ENCODE results near the gene GGT6. TPM values are rescaled to one million over a fixed set of nuclear protein-coding genes. Genes with fewer than 3 reads are reported as not detected.

GGT6 gene
- total RNA-seq, 1 experiment from 2014 or later = not detected

DNA sequence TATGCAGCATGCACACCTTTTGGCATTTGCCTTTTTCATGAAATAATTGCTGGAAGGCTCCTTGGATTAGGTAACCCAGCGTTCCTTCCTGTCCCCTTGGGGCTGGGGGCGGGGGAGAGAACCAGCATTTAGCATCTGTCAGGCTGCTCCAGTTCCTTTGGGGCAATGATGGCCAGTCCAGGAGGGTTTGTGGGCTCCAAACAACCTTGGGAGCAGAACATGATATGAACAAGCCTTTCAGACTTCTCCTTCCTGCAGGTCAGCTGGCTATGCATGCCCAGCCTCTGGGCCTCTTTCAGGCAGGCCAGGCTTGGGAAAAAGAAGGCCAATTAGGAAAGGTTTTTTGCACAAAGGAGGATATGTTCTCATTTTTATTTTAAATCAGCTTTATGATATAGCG lies 22.8 kb upstream of the GGT6 start:
- ChIA-PET CTCF (interaction anchor here (1.7 to 2.1 kb wide), 2 partner anchors 16 to 27 kb away, joined by 11 to 14 read pairs; no protein-coding TSS in a partner anchor), POLR2A (interaction anchor here (2.0 kb wide), 1 partner anchor 27 kb away, joined by 19 read pairs; no protein-coding TSS in a partner anchor)
- H3K36me3 Mint-ChIP-seq (ENCODE audit: insufficient read depth, unreplicated experiment) = peaks cover 13% of the 10 kb centered on the region
- no peak for DNase-seq
- intact Hi-C loops (cut with micrococcal nuclease; ENCODE audit: unreplicated experiment) = no loop called here
- Histone ChIP-seq H3K36me3 (ENCODE audit: control insufficient read depth, insufficient read depth, low read length) (no peaks in the 10 kb centered on the region), H3K9me3 (no peaks in the 10 kb centered on the region), H3K27me3 (replicated peaks; ENCODE audit: control insufficient read depth, insufficient read depth, low read length) (no peaks in the 10 kb centered on the region), H3K4me3 (ENCODE audit: low read depth, low read length) (peak overlapping the region; percentile 71; the same call in 1 of the 2 replicates), H3K4me1 (peaks cover 14% of the 10 kb centered on the region; the same call in 1 of the 2 replicates)
- H3K4me1 Mint-ChIP-seq (ENCODE audit: low read depth, unreplicated experiment) = peaks cover 12% of the 10 kb centered on the region
- H3K27me3 Mint-ChIP-seq (ENCODE audit: insufficient read depth, unreplicated experiment) = no peaks in the 10 kb centered on the region
- H3K27ac Mint-ChIP-seq (ENCODE audit: unreplicated experiment) = no peak overlapping the region
- no peaks in the 10 kb centered on the region for H3K9me3 Mint-ChIP-seq (ENCODE audit: unreplicated experiment)
- BruUV-seq (replicated peaks) = no TSS peak
- TF ChIP-seq, protein P1, sequence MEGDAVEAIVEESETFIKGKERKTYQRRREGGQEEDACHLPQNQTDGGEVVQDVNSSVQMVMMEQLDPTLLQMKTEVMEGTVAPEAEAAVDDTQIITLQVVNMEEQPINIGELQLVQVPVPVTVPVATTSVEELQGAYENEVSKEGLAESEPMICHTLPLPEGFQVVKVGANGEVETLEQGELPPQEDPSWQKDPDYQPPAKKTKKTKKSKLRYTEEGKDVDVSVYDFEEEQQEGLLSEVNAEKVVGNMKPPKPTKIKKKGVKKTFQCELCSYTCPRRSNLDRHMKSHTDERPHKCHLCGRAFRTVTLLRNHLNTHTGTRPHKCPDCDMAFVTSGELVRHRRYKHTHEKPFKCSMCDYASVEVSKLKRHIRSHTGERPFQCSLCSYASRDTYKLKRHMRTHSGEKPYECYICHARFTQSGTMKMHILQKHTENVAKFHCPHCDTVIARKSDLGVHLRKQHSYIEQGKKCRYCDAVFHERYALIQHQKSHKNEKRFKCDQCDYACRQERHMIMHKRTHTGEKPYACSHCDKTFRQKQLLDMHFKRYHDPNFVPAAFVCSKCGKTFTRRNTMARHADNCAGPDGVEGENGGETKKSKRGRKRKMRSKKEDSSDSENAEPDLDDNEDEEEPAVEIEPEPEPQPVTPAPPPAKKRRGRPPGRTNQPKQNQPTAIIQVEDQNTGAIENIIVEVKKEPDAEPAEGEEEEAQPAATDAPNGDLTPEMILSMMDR (IDR thresholded peaks at IDR 0.05; ENCODE audit: insufficient read depth in 1 of 2, low read depth in 1 of 2, low read length in 1 of 2, severe bottlenecking in 1 of 2, unreplicated experiment in 1 of 2) = no peak
- H3K4me3 Mint-ChIP-seq (ENCODE audit: unreplicated experiment) = peak overlapping the region; percentile 84

DNA sequence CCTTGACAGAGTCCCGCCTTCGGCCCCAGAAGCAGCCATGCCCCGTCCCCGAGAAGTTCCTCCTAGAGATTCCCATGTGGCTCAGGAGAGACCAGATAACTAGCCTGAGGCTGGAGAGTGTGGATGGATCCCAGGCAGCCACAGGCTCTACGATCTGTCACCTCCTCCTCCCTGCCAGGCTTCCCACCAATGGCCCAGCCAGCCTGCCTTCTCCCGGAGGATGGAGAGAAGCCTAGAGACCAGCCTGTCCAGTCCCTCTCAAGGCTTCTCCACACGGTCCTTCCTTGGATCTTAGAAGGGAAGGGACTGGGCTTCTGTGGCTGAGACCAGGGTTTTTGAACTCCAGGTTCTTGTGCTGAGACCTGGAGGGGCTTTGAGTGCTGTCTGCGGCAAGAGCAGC lies 22.3 kb upstream of the GGT6 start:
- Mint-ChIP-seq H3K27me3 (ENCODE audit: insufficient read depth, unreplicated experiment) (no peaks in the 10 kb centered on the region), H3K36me3 (ENCODE audit: insufficient read depth, unreplicated experiment) (peaks cover 13% of the 10 kb centered on the region), H3K9me3 (ENCODE audit: unreplicated experiment) (no peaks in the 10 kb centered on the region), H3K4me3 (ENCODE audit: unreplicated experiment) (no peak overlapping the region), H3K27ac (ENCODE audit: unreplicated experiment) (no peak overlapping the region), H3K4me1 (ENCODE audit: low read depth, unreplicated experiment) (peaks cover 12% of the 10 kb centered on the region)
- no peak overlapping the region for H3K4me3 ChIP-seq (ENCODE audit: low read depth, low read length)
- no peaks in the 10 kb centered on the region for H3K27me3 ChIP-seq (replicated peaks; ENCODE audit: control insufficient read depth, insufficient read depth, low read length)
- no peaks in the 10 kb centered on the region for H3K36me3 ChIP-seq (ENCODE audit: control insufficient read depth, insufficient read depth, low read length)
- POLR2A ChIA-PET = no interaction called here
- H3K9me3 ChIP-seq = no peaks in the 10 kb centered on the region
- CTCF ChIA-PET = interaction anchor here (2.1 kb wide), 1 partner anchor 28 kb away, joined by 14 read pairs; no protein-coding TSS in a partner anchor
- 0 out of 2 replicates have a peak, but pooled peaks cover 9% of the 10 kb centered on the region for H3K4me1 ChIP-seq
- TF ChIP-seq, protein P1 (IDR thresholded peaks at IDR 0.05; ENCODE audit: insufficient read depth in 1 of 2, low read depth in 1 of 2, low read length in 1 of 2, severe bottlenecking in 1 of 2, unreplicated experiment in 1 of 2) = no peak
- no peak for DNase-seq
- BruUV-seq (replicated peaks) = no TSS peak
- intact Hi-C loops (cut with micrococcal nuclease; ENCODE audit: unreplicated experiment) = no loop called here

DNA sequence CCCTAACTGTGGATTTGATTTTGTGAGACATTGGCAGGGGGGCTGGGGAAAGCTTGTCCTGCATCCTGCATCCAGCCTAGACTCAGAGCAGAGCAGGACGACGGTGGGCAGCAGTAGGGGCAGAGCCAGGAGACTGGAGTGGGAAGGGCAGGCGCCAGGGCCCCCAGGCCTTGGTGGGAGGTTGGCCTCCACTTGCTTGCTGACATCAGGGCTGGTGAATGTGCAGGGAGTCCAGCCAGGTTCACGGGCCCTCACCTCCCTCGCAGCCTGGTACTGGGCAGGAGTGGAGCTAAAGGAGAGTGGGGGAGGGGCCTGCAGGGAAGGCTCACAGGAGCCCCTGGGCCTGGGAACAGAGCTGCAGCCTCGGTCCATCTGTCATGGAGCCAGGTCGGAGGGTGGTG lies 21.7 kb upstream of the GGT6 start:
- Histone ChIP-seq H3K36me3 (ENCODE audit: control insufficient read depth, insufficient read depth, low read length) (no peaks in the 10 kb centered on the region), H3K4me3 (ENCODE audit: low read depth, low read length) (no peak overlapping the region), H3K27me3 (replicated peaks; ENCODE audit: control insufficient read depth, insufficient read depth, low read length) (no peaks in the 10 kb centered on the region), H3K4me1 (peaks cover 9% of the 10 kb centered on the region), H3K9me3 (no peaks in the 10 kb centered on the region)
- TF ChIP-seq, protein P1 (IDR thresholded peaks at IDR 0.05; ENCODE audit: insufficient read depth in 1 of 2, low read depth in 1 of 2, low read length in 1 of 2, severe bottlenecking in 1 of 2, unreplicated experiment in 1 of 2) = no peak
- H3K36me3 Mint-ChIP-seq (ENCODE audit: insufficient read depth, unreplicated experiment) = peaks cover 13% of the 10 kb centered on the region
- H3K27me3 Mint-ChIP-seq (ENCODE audit: insufficient read depth, unreplicated experiment) = no peaks in the 10 kb centered on the region
- no peak overlapping the region for H3K4me3 Mint-ChIP-seq (ENCODE audit: unreplicated experiment)
- intact Hi-C loops (cut with micrococcal nuclease; ENCODE audit: unreplicated experiment) = no loop called here
- H3K9me3 Mint-ChIP-seq (ENCODE audit: unreplicated experiment) = no peaks in the 10 kb centered on the region
- no TSS peak for BruUV-seq (replicated peaks)
- ChIA-PET POLR2A (no interaction called here), CTCF (no interaction called here)
- peaks cover 12% of the 10 kb centered on the region for H3K4me1 Mint-ChIP-seq (ENCODE audit: low read depth, unreplicated experiment)
- DNase-seq = no peak
- no peak overlapping the region for H3K27ac Mint-ChIP-seq (ENCODE audit: unreplicated experiment)

Measured in Caco-2 (cell line).